K562 (cell line): ENCODE results near the gene DIPK1A. TPM values are rescaled to one million over a fixed set of nuclear protein-coding genes. Genes with fewer than 3 reads are reported as not detected.

ENCODE experiments used
- BCL6 ChIP-seq: fragments of 250-450 bp; sonication (Bioruptor Pico); IDR thresholded peaks from 2 replicates; pipeline ENCODE4 v1.4.0; 2020
- ESRRB ChIP-seq: fragments of 250-450 bp; sonication (Bioruptor Pico); IDR thresholded peaks from 2 replicates; pipeline ENCODE4 v1.5.0; 2020; ENCODE audit warnings: mild to moderate bottlenecking, moderate library complexity, borderline replicate concordance
- FOXK2 ChIP-seq, 2 experiments: fragments of 450-650 bp; IDR thresholded peaks in 1 of 2; conservative IDR thresholded peaks in 1 of 2; 2 replicates each; pipeline ENCODE4 v1.6.1; 2016; ENCODE audit warnings: low read depth in 2 of 2, mild to moderate bottlenecking in 1 of 2
- HMGN3 ChIP-seq: IDR thresholded peaks from 2 replicates; pipeline ENCODE4 v1.6.1; 2011; ENCODE audit warnings: borderline replicate concordance, low read depth, mild to moderate bottlenecking, mixed read lengths, low read length; ENCODE audit not compliant: insufficient read length; ENCODE audit errors: extremely low read depth
- HNRNPLL ChIP-seq: fragments of 200-400 bp; formaldehyde crosslinking; IDR thresholded peaks from 2 replicates; pipeline ENCODE4 v1.6.1; 2017; ENCODE audit warnings: low read length, low read depth, mild to moderate bottlenecking; ENCODE audit not compliant: poor library complexity, severe bottlenecking
- MITF ChIP-seq: IDR thresholded peaks from 2 replicates; pipeline ENCODE4 v1.6.1; 2014; ENCODE audit warnings: antibody characterized with exemption
- NFIC ChIP-seq: fragments of 450-650 bp; IDR thresholded peaks from 2 replicates; pipeline ENCODE4 v1.6.1; 2017; ENCODE audit warnings: mild to moderate bottlenecking, inconsistent platforms
- SMARCE1 ChIP-seq: fragments of 450-650 bp; IDR thresholded peaks from 2 replicates; pipeline ENCODE4 v1.7.1; 2016; ENCODE audit warnings: mild to moderate bottlenecking
- TARDBP ChIP-seq: fragments of 450-650 bp; IDR thresholded peaks from 2 replicates; pipeline ENCODE4 v1.6.1; 2016
- TCF7 ChIP-seq: sonication (generic); IDR thresholded peaks from 2 replicates; pipeline ENCODE4 v1.6.1; 2016; ENCODE audit warnings: antibody characterized with exemption, borderline replicate concordance
- ZBTB26 ChIP-seq: fragments of 450-650 bp; formaldehyde crosslinking; IDR thresholded peaks from 2 replicates; pipeline ENCODE4 v1.4.0; 2022; ENCODE audit warnings: missing genetic modification characterization
- ZNF778 ChIP-seq: fragments of 450-650 bp; formaldehyde crosslinking; IDR thresholded peaks from 2 replicates; pipeline ENCODE4 v1.4.0; 2020; ENCODE audit warnings: mild to moderate bottlenecking, moderate library complexity
- ZNF79 ChIP-seq: fragments of 250-450 bp; sonication (Bioruptor Pico); IDR thresholded peaks from 2 replicates; pipeline ENCODE4 v1.4.0; 2020; ENCODE audit warnings: low read depth, mild to moderate bottlenecking, moderate library complexity
- polyA plus RNA-seq, 8 experiments: library from polyadenylated mRNA; depleted of rRNA in 4 of 8; stranded (reverse) in 5 of 8; unstranded in 3 of 8; fragments of >200 nt; fragmentation: Nextera tagmentation in 2 of 8; fragmentation: Illumina TruSeq in 1 of 8; extraction: Ambion mirVana in 2 of 8; extraction: Trizol in 1 of 8; gene quantifications; 2 replicates each; pipeline versions ENCODE4 v1.2.1 to v1.2.3, GENCODE V29; 2011 to 2014; ENCODE audit warnings: inconsistent platforms in 1 of 8, missing spikeins in 1 of 8
- total RNA-seq, 7 experiments: library from RNA; depleted of rRNA in 6 of 7; stranded (reverse); fragments of >200 nt in 6 of 7; fragmentation: Illumina TruSeq in 2 of 7; extraction: Trizol in 2 of 7; gene quantifications; 2 replicates each; pipeline versions ENCODE4 v1.2.1 to v1.2.3, GENCODE V29; 2011 to 2021; ENCODE audit warnings: low replicate concordance in 1 of 7
- TF ChIP-seq, protein P1 (sequence below): fragments of 450-650 bp; IDR thresholded peaks from 2 replicates; pipeline ENCODE4 v1.6.1; 2016; ENCODE audit warnings: mild to moderate bottlenecking
- TF ChIP-seq, protein P2 (sequence below): sonication (generic); formaldehyde crosslinking; IDR thresholded peaks from 2 replicates; pipeline ENCODE4 v1.8.0; 2022; ENCODE audit warnings: mild to moderate bottlenecking, missing genetic modification reagents

Gene DIPK1A
- total and polyA plus RNA-seq, 9 of the 15 experiments (the other 6 are each of a cell fraction or from before 2014, with no cell fraction given) = 0.54 to 2.5 (median 1.3) TPM

DNA sequence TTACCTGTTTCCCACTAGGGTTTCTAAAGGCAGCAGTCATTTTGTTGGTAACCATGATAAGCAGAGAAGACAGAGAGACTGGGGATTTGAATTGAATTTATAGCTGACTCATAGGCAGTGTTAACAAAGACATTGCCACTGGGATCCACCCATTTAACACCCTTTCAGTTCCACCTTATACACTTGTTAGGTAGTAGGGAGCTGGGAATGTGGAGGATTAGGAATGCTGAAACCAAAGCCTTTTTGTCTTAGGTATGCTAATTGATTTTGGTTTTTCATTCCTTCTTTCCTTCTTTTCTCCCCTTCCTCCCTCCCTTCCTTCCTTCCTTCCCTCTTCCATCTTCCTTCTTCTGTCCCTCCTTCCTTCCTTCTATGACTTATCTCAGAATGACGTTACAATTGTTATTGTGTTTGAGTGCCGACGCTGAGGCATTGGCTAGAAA is 168.9 kb downstream of the DIPK1A start (continued):
- TF ChIP-seq HNRNPLL (no peak), TARDBP (no peak), BCL6 (CRISPR knock-in tag) (no peak), FOXK2 (conservative IDR thresholded peaks at IDR 0.05 in 1 of 2, IDR thresholded peaks at IDR 0.05 in 1 of 2; ENCODE audit: low read depth in 2 of 2) (peak; percentile 38 to 64; a peak in 2 of 4 replicates), SMARCE1 (peak; percentile 71), ZBTB26 (no peak), MITF (no peak), NFIC (no peak; the same call in 1 of the 2 replicates), HMGN3 (no peak), TCF7 (no peak), ESRRB (no peak), ZNF79 (CRISPR knock-in tag) (no peak), ZNF778 (CRISPR knock-in tag) (no peak)
- TF ChIP-seq, protein P1, sequence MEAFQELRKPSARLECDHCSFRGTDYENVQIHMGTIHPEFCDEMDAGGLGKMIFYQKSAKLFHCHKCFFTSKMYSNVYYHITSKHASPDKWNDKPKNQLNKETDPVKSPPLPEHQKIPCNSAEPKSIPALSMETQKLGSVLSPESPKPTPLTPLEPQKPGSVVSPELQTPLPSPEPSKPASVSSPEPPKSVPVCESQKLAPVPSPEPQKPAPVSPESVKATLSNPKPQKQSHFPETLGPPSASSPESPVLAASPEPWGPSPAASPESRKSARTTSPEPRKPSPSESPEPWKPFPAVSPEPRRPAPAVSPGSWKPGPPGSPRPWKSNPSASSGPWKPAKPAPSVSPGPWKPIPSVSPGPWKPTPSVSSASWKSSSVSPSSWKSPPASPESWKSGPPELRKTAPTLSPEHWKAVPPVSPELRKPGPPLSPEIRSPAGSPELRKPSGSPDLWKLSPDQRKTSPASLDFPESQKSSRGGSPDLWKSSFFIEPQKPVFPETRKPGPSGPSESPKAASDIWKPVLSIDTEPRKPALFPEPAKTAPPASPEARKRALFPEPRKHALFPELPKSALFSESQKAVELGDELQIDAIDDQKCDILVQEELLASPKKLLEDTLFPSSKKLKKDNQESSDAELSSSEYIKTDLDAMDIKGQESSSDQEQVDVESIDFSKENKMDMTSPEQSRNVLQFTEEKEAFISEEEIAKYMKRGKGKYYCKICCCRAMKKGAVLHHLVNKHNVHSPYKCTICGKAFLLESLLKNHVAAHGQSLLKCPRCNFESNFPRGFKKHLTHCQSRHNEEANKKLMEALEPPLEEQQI = peak; percentile 52; the same call in 1 of the 2 replicates
- TF ChIP-seq, protein P2, sequence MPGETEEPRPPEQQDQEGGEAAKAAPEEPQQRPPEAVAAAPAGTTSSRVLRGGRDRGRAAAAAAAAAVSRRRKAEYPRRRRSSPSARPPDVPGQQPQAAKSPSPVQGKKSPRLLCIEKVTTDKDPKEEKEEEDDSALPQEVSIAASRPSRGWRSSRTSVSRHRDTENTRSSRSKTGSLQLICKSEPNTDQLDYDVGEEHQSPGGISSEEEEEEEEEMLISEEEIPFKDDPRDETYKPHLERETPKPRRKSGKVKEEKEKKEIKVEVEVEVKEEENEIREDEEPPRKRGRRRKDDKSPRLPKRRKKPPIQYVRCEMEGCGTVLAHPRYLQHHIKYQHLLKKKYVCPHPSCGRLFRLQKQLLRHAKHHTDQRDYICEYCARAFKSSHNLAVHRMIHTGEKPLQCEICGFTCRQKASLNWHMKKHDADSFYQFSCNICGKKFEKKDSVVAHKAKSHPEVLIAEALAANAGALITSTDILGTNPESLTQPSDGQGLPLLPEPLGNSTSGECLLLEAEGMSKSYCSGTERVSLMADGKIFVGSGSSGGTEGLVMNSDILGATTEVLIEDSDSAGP (CRISPR knock-in tag) = no peak
